RCC 7860 (cell line): Measurements from ENCODE around the gene NWD2.

ENCODE experiments used
- DNase-seq: peaks from one replicate; pipeline ENCODE4 v3.0.0-alpha.2; 2015; ENCODE audit warnings: low spot score
- FAIRE-seq: peaks from 2 replicates; lab custom pipeline; 2012; peaks lifted over from hg19 to GRCh38; lab: Jason Lieb, UNC

NWD2 gene

GRCh38 chr4:37464373-37465128 is 220.0 kb downstream of the NWD2 start:
- FAIRE-seq: no peak
- DNase-seq: no peak

- DNase-seq: no peak
- FAIRE-seq: no peak
Observed at GRCh38 chr4:37465296-37465695, 220.8 kb downstream of the NWD2 start.

GRCh38 chr4:37465845-37466244 is 221.3 kb downstream of the NWD2 start:
- FAIRE-seq (no peak), DNase-seq (no peak)

GRCh38 chr4:37467223-37467622 is 222.7 kb downstream of the NWD2 start:
- DNase-seq (no peak), FAIRE-seq (no peak)

- no peak for FAIRE-seq
- DNase-seq: no peak
Observed at GRCh38 chr4:37467824-37468223, 223.3 kb downstream of the NWD2 start.

GRCh38 chr4:37469286-37469685 is 224.7 kb downstream of the NWD2 start:
- DNase-seq (no peak), FAIRE-seq (no peak)

GRCh38 chr4:37470245-37470644 is 225.7 kb downstream of the NWD2 start:
- no peak for FAIRE-seq
- no peak for DNase-seq

GRCh38 chr4:37471093-37471492 is 226.6 kb downstream of the NWD2 start:
- no peak for DNase-seq
- FAIRE-seq: no peak

- peak; percentile 74 for DNase-seq
- no peak for FAIRE-seq
Observed at GRCh38 chr4:37471971-37472370, 227.4 kb downstream of the NWD2 start.

- FAIRE-seq: no peak
Observed at GRCh38 chr4:37473807-37474206, 229.3 kb downstream of the NWD2 start.

GRCh38 chr4:37475087-37475486 is 230.5 kb downstream of the NWD2 start:
- FAIRE-seq (no peak), DNase-seq (no peak)

More at GRCh38 chr4:37473807-37474206, 229.3 kb downstream of the NWD2 start:
- no peak for DNase-seq

- DNase-seq (no peak), FAIRE-seq (peak; percentile 78)
Observed at GRCh38 chr4:37475776-37476175, 231.2 kb downstream of the NWD2 start.

GRCh38 chr4:37476256-37476655 is 231.7 kb downstream of the NWD2 start:
- FAIRE-seq (no peak), DNase-seq (no peak)

GRCh38 chr4:37476691-37477090 is 232.1 kb downstream of the NWD2 start:
- DNase-seq (no peak), FAIRE-seq (no peak)

GRCh38 chr4:37477126-37477525 is 232.6 kb downstream of the NWD2 start:
- DNase-seq (no peak), FAIRE-seq (no peak)

GRCh38 chr4:37478151-37478550 is 233.6 kb downstream of the NWD2 start:
- FAIRE-seq: no peak
- no peak for DNase-seq

- no peak for FAIRE-seq
- DNase-seq: no peak
Observed at GRCh38 chr4:37480509-37480908, 236.0 kb downstream of the NWD2 start.

- no peak for DNase-seq
- no peak for FAIRE-seq
Observed at GRCh38 chr4:37481547-37482122, 237.1 kb downstream of the NWD2 start.

- DNase-seq (no peak), FAIRE-seq (no peak)
Observed at GRCh38 chr4:37482236-37482913, 237.8 kb downstream of the NWD2 start.

GRCh38 chr4:37483610-37484009 is 239.1 kb downstream of the NWD2 start:
- FAIRE-seq (no peak), DNase-seq (no peak)

- DNase-seq (no peak), FAIRE-seq (no peak)
Observed at GRCh38 chr4:37486166-37486565, 241.6 kb downstream of the NWD2 start.

GRCh38 chr4:37487668-37488067 is 243.1 kb downstream of the NWD2 start:
- DNase-seq (no peak), FAIRE-seq (no peak)
